BJ (cell line): ENCODE data around the gene C5orf47. TPM values are rescaled to one million over a fixed set of nuclear protein-coding genes. Genes with fewer than 3 reads are reported as not detected.
"Not testable (repeated sequence)": the region's sequence is repeated elsewhere in the genome, so short reads cannot be mapped to it uniquely, and the experiment has no call there.

Experiments used
- CTCF ChIA-PET: fragments of 350-600 bp; formaldehyde crosslinking; extraction: SDS; loops from one replicate; lab custom pipeline; 2021; ENCODE audit warnings: antibody characterized with exemption, inconsistent platforms; lab: Yijun Ruan, JAX
- POLR2A ChIA-PET: fragments of 300-600 bp; sonication (Branson Sonifier 250); formaldehyde crosslinking; extraction: SDS; loops from one replicate; lab custom pipeline; 2021; ENCODE audit warnings: antibody characterized with exemption; lab: Charles Lee
- DNase-seq: peaks from one replicate; pipeline ENCODE4 v3.0.0-alpha.2; 2011; ENCODE audit warnings: low read depth
- H3K27me3 ChIP-seq: 2 replicates; pipeline ENCODE4 v1.6.0; 2011; ENCODE audit warnings: low read length; ENCODE audit not compliant: control insufficient read depth, insufficient read depth
- H3K36me3 ChIP-seq: 2 replicates; pipeline ENCODE4 v1.5.1; 2011; ENCODE audit warnings: low read length; ENCODE audit not compliant: control insufficient read depth, insufficient read depth
- H3K4me3 ChIP-seq: 2 replicates; pipeline ENCODE4 v1.5.1; 2011; ENCODE audit warnings: low read depth, mild to moderate bottlenecking, control low read depth, low read length
- CTCF ChIP-seq: IDR thresholded peaks from 2 replicates; pipeline ENCODE4 v1.5.1; 2011; ENCODE audit warnings: low read depth, mild to moderate bottlenecking, control low read depth, inconsistent platforms, low read length, moderate library complexity; ENCODE audit not compliant: insufficient read depth
- polyA plus RNA-seq: library from polyadenylated mRNA; depleted of rRNA; stranded (reverse); fragments of >200 nt; gene quantifications from 2 replicates; pipeline ENCODE4 v1.2.3, GENCODE V29; 2011

Gene C5orf47
- polyA plus RNA-seq, 1 experiment, result not detected

- ChIA-PET CTCF (no interaction called here), POLR2A (no interaction called here)
- no peak for DNase-seq
- H3K27me3 ChIP-seq, result no peaks in the 10 kb centered on the region
- H3K36me3 ChIP-seq, result no peaks in the 10 kb centered on the region
- H3K4me3 ChIP-seq, result no peak overlapping the region
- TF ChIP-seq CTCF, result no peak
Observed at GRCh38 chr5:174003795-174004194, 14.8 kb downstream of the C5orf47 start.

GRCh38 chr5:174008922-174009321, 20.0 kb downstream of the C5orf47 start:
- Histone ChIP-seq H3K27me3 (no peaks in the 10 kb centered on the region), H3K36me3 (no peaks in the 10 kb centered on the region), H3K4me3 (no peak overlapping the region)
- ChIA-PET POLR2A (no interaction called here), CTCF (interaction anchor here (1.7 kb wide), 1 partner anchor 309 kb away, joined by 4 read pairs; no protein-coding TSS in a partner anchor)
- no peak for DNase-seq
- TF ChIP-seq CTCF, result no peak

GRCh38 chr5:174010365-174010764, 21.4 kb downstream of the C5orf47 start:
- TF ChIP-seq CTCF, result no peak
- ChIA-PET POLR2A (no interaction called here), CTCF (interaction anchor here (1.9 kb wide), 1 partner anchor 307 kb away, joined by 5 read pairs; no protein-coding TSS in a partner anchor)
- Histone ChIP-seq H3K27me3 (no peaks in the 10 kb centered on the region), H3K4me3 (no peak overlapping the region), H3K36me3 (no peaks in the 10 kb centered on the region)
- DNase-seq, result no peak

GRCh38 chr5:174011441-174011840, 22.5 kb downstream of the C5orf47 start:
- H3K36me3 ChIP-seq, result no peaks in the 10 kb centered on the region
- no peak for DNase-seq
- H3K4me3 ChIP-seq, result no peak overlapping the region
- no peak for TF ChIP-seq CTCF
- POLR2A ChIA-PET, result no interaction called here
- H3K27me3 ChIP-seq, result no peaks in the 10 kb centered on the region
- CTCF ChIA-PET, result interaction anchor here (1.9 kb wide), 1 partner anchor 306 kb away, joined by 5 read pairs; no protein-coding TSS in a partner anchor

GRCh38 chr5:174020069-174020927, 31.3 kb downstream of the C5orf47 start:
- peak; percentile 58 for TF ChIP-seq CTCF
- H3K36me3 ChIP-seq, H3K4me3 ChIP-seq, POLR2A ChIA-PET, H3K27me3 ChIP-seq: not testable (repeated sequence)
- peak; percentile 2 for DNase-seq
- CTCF ChIA-PET, result interaction anchor here (0.9 to 1.5 kb wide), 7 partner anchors 16 to 307 kb away, joined by 3 to 6 read pairs (median 5); no protein-coding TSS in a partner anchor
